ENCODE results near the gene SFMBT1. TPM values are rescaled to one million over a fixed set of nuclear protein-coding genes. Genes with fewer than 3 reads are reported as not detected.

SFMBT1 gene
- total and polyA plus RNA-seq, 5 donors from 2014 or later = 13.1 to 31.4 (median 16.7) TPM

- H3K36me3 ChIP-seq (ENCODE audit: control insufficient read depth, insufficient read depth, low read length) = peaks cover 33% of the 10 kb centered on the region
- Mint-ChIP-seq H3K9me3 (no peaks in the 10 kb centered on the region), H3K27ac (peak overlapping the region in 1 of 3 donors; percentile 23), H3K4me1 (peaks cover 0 to 11% (median 4%) of the 10 kb centered on the region in 4 donors), H3K4me3 (no peak overlapping the region), H3K27me3 (no peaks in the 10 kb centered on the region), H3K36me3 (peaks cover 22% of the 10 kb centered on the region)
- H3K4me3 ChIP-seq (ENCODE audit: low read depth, low read length) = no peak overlapping the region
- H3K9me3 ChIP-seq (ENCODE audit: control insufficient read depth in 2 of 2, low read length in 2 of 2) = no peaks in the 10 kb centered on the region
- H3K4me1 ChIP-seq (ENCODE audit: control insufficient read depth, insufficient read depth, low read length, poor library complexity, severe bottlenecking) = no peaks in the 10 kb centered on the region
- no peak overlapping the region for H3K27ac ChIP-seq (ENCODE audit: insufficient read depth, low read length, poor library complexity, severe bottlenecking)
- ATAC-seq (ENCODE audit: low read depth in 2 of 2) = no peak
- H3K27me3 ChIP-seq (ENCODE audit: control insufficient read depth, insufficient read depth, low read length) = no peaks in the 10 kb centered on the region
- no peak for DNase-seq
Measured at GRCh38 chr3:52857133-52857532, 188.7 kb downstream of the SFMBT1 start.

DNA sequence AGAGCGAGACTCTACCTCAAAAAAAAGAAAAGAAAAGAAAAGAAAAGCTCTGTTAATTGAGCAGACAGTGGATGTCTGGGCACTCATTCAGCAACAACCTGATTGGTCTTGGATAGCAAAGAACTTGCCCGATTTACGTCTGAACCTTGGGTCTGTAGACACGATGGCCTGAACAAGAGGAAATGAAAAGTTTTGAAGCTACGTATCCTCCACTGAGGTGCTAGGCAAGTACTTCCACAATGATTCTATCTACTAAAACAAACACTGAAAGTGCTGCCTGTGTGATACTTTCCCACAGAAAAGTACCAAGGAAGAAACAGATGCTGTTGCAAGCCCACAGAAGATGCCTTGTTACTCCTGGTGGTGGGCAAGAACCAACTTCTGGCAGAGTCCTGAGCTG lies 189.2 kb downstream of the SFMBT1 start:
- Histone ChIP-seq H3K4me1 (ENCODE audit: control insufficient read depth, insufficient read depth, low read length, poor library complexity, severe bottlenecking) (no peaks in the 10 kb centered on the region), H3K4me3 (ENCODE audit: low read depth, low read length) (no peak overlapping the region), H3K27ac (ENCODE audit: insufficient read depth, low read length, poor library complexity, severe bottlenecking) (no peak overlapping the region), H3K36me3 (ENCODE audit: control insufficient read depth, insufficient read depth, low read length) (peaks cover 37% of the 10 kb centered on the region), H3K9me3 (ENCODE audit: control insufficient read depth in 2 of 2, low read length in 2 of 2) (no peaks in the 10 kb centered on the region), H3K27me3 (ENCODE audit: control insufficient read depth, insufficient read depth, low read length) (no peaks in the 10 kb centered on the region)
- H3K27me3 Mint-ChIP-seq = no peaks in the 10 kb centered on the region
- no peak overlapping the region for H3K4me3 Mint-ChIP-seq
- H3K9me3 Mint-ChIP-seq = no peaks in the 10 kb centered on the region
- DNase-seq (no peak), ATAC-seq (ENCODE audit: low read depth in 2 of 2) (no peak)
- peaks cover 27% of the 10 kb centered on the region for H3K36me3 Mint-ChIP-seq
- peaks cover 0 to 7% (median 4%) of the 10 kb centered on the region in 4 donors for H3K4me1 Mint-ChIP-seq
- no peak overlapping the region for H3K27ac Mint-ChIP-seq

DNA sequence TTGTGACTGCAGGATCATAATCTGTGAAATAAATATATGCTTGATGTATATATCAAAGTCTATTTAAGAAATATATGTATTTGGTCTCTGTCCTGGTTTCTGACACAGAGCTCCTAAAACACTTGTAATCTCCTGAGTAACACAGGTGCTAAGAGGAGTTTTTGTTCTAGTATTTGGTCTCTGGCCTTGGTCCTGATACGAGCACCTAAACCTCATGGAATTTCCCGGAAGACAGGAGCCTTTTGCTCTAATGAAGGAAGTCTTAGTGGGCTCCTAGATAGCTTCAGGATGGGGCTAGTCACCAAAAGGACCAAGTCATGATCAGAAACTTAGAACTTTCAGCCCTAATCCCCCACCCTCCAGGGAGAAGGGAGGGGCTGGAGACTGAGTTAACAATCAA lies 191.9 kb downstream of the SFMBT1 start:
- Mint-ChIP-seq H3K4me1 (no peaks in the 10 kb centered on the region), H3K9me3 (no peaks in the 10 kb centered on the region), H3K27ac (no peak overlapping the region), H3K4me3 (no peak overlapping the region), H3K36me3 (peaks cover 18% of the 10 kb centered on the region), H3K27me3 (no peaks in the 10 kb centered on the region)
- Histone ChIP-seq H3K27me3 (ENCODE audit: control insufficient read depth, insufficient read depth, low read length) (no peaks in the 10 kb centered on the region), H3K36me3 (ENCODE audit: control insufficient read depth, insufficient read depth, low read length) (peaks cover 55% of the 10 kb centered on the region), H3K27ac (ENCODE audit: insufficient read depth, low read length, poor library complexity, severe bottlenecking) (no peak overlapping the region), H3K9me3 (ENCODE audit: control insufficient read depth in 2 of 2, low read length in 2 of 2) (no peaks in the 10 kb centered on the region), H3K4me3 (ENCODE audit: low read depth, low read length) (no peak overlapping the region), H3K4me1 (ENCODE audit: control insufficient read depth, insufficient read depth, low read length, poor library complexity, severe bottlenecking) (no peaks in the 10 kb centered on the region)
- no peak for ATAC-seq (ENCODE audit: low read depth in 2 of 2)
- DNase-seq = no peak

Other genes with a start within 250 kb of the SFMBT1 start
- gene ITIH4, start 215.4 kb downstream of the SFMBT1 start, total RNA-seq = 71.1 TPM
- gene ITIH4, start 215.4 kb downstream of the SFMBT1 start, polyA plus RNA-seq = 1 to 10 TPM in 3 of 4 donors, not detected in 1; 1.1 to 2.0 (median 2.0) TPM
- gene MUSTN1, start 211.1 kb downstream of the SFMBT1 start, total RNA-seq = 13.8 TPM
- gene MUSTN1, start 211.1 kb downstream of the SFMBT1 start, polyA plus RNA-seq = 1 to 10 TPM in 1 of 4 donors, not detected in 3; 1.2 TPM
- gene STIMATE, start 148.5 kb downstream of the SFMBT1 start, total RNA-seq = 87.7 TPM
- gene STIMATE, start 148.5 kb downstream of the SFMBT1 start, polyA plus RNA-seq = 10 to 100 TPM; 10.7 to 15.5 (median 12.4) TPM
- gene RFT1, start 84.4 kb upstream of the SFMBT1 start, total RNA-seq = 12.9 TPM
- 10 to 100 TPM; 21.4 to 27.6 (median 25.4) TPM for gene RFT1, start 84.4 kb upstream of the SFMBT1 start, polyA plus RNA-seq
- 33.6 TPM for gene PRKCD, start 115.1 kb upstream of the SFMBT1 start, total RNA-seq
- gene PRKCD, start 115.1 kb upstream of the SFMBT1 start, polyA plus RNA-seq = 10 to 100 TPM; 13.6 to 21.2 (median 15.8) TPM
- 95.6 TPM for gene TKT, start 209.9 kb upstream of the SFMBT1 start, total RNA-seq
- 10 to 100 TPM; 59.0 to 76.2 (median 70.6) TPM for gene TKT, start 209.9 kb upstream of the SFMBT1 start, polyA plus RNA-seq

Measured in CD4-positive, CD25-positive, alpha-beta regulatory T cell (primary cell).